Ramos (cell line): ENCODE measurements around the gene MLC1.

Source experiments
- in situ Hi-C: fragments of 300-500 bp; cut with MboI; formaldehyde crosslinking; loops from one replicate; pipeline ENCODE4 v1.14.3; 2022; ENCODE audit warnings: low sequenced_read_pairs; ENCODE audit not compliant: unreplicated experiment

Gene MLC1

GRCh38 chr22:50081426-50082196, 3.6 kb downstream of the MLC1 start:
- in situ Hi-C loops = no loop called here

GRCh38 chr22:50080077-50080465, 5.2 kb downstream of the MLC1 start:
- in situ Hi-C loops = no loop called here

GRCh38 chr22:50078761-50079160, 6.5 kb downstream of the MLC1 start:
- in situ Hi-C loops = no loop called here

GRCh38 chr22:50078246-50078645, 7.0 kb downstream of the MLC1 start:
- in situ Hi-C loops = no loop called here

GRCh38 chr22:50076646-50077535, 8.3 kb downstream of the MLC1 start:
- in situ Hi-C loops = no loop called here

- in situ Hi-C loops = no loop called here
Measured at GRCh38 chr22:50074551-50075530, 10.4 kb downstream of the MLC1 start.

GRCh38 chr22:50074056-50074455, 11.2 kb downstream of the MLC1 start:
- in situ Hi-C loops = no loop called here

- in situ Hi-C loops = no loop called here
Measured at GRCh38 chr22:50072714-50073538, 12.3 kb downstream of the MLC1 start.

- in situ Hi-C loops = no loop called here
Measured at GRCh38 chr22:50072167-50072555, 13.1 kb downstream of the MLC1 start.

- in situ Hi-C loops = no loop called here
Measured at GRCh38 chr22:50071432-50072166, 13.6 kb downstream of the MLC1 start.

GRCh38 chr22:50070366-50070765, 14.9 kb downstream of the MLC1 start:
- in situ Hi-C loops = no loop called here

GRCh38 chr22:50068096-50068495, 17.1 kb downstream of the MLC1 start:
- in situ Hi-C loops = no loop called here

- in situ Hi-C loops = no loop called here
Measured at GRCh38 chr22:50067244-50067643, 18.0 kb downstream of the MLC1 start.

- in situ Hi-C loops = no loop called here
Measured at GRCh38 chr22:50064453-50064852, 20.8 kb downstream of the MLC1 start.

- in situ Hi-C loops = no loop called here
Measured at GRCh38 chr22:50063589-50064393, 21.4 kb downstream of the MLC1 start.

- in situ Hi-C loops = no loop called here
Measured at GRCh38 chr22:50062509-50063135, 22.6 kb downstream of the MLC1 start.

GRCh38 chr22:50061824-50062355, 23.3 kb downstream of the MLC1 start:
- in situ Hi-C loops = no loop called here
